Erythroblast (primary cell): ENCODE measurements around the gene PRKCE.
"Not testable (repeated sequence)": the region's sequence is repeated elsewhere in the genome, so short reads cannot be mapped to it uniquely, and the experiment has no call there.

ENCODE experiments used
- DNase-seq, 2 experiments: peaks; one replicate each; lab custom pipeline; 2025; lab: John Stamatoyannopoulos, UW
- GATA1 ChIP-seq: IDR thresholded peaks from 2 replicates; pipeline ENCODE4 v1.6.1; 2011; ENCODE audit warnings: low read depth, mild to moderate bottlenecking, control low read depth, low read length, moderate library complexity
- POLR2A ChIP-seq: IDR thresholded peaks from 2 replicates; pipeline ENCODE4 v1.6.1; 2011; ENCODE audit warnings: mild to moderate bottlenecking, low read length

The PRKCE gene

DNA sequence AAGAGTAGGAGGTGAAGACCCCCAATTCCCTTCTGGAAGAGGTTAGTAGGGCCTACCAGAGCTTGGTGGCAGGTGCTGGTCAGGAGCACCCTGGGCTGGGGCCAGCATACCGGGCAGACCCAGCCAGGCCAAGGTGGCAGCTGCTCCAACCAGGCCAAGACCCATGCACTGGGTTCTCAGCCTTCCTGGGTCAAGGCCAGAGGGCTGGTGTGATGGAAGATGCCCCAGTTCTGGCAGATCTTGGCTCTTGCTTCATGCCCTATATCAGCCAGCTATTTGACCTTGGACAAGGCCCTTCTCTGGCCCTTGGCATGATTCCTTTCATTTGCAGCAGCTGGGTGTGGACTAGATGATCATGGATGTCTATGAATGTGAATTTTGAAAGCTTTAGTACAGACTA is 57.7 kb downstream of the PRKCE start:
- no peak for TF ChIP-seq POLR2A
- no peak for TF ChIP-seq GATA1
- DNase-seq, result no peak

DNA sequence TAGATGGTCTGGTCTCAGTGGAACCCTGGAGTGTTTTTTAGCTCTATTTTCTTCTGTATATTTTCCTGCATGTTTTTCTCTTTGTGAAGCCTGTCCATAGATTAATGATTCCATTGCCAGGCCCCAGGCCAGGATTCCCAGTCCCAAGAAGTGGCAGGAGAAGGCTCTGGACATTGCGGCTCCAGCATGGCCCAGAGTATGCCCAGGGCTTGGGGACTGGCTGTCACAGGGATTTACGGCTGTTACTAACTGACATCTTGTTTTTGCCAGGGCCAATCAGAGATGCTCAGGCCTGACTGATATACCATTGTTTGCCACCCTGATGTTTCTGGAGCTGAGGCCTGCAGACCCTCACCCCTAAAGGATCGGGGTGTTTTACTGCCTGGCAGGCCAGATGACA is 59.0 kb downstream of the PRKCE start:
- TF ChIP-seq GATA1 (no peak), POLR2A (no peak)
- no peak for DNase-seq

DNA sequence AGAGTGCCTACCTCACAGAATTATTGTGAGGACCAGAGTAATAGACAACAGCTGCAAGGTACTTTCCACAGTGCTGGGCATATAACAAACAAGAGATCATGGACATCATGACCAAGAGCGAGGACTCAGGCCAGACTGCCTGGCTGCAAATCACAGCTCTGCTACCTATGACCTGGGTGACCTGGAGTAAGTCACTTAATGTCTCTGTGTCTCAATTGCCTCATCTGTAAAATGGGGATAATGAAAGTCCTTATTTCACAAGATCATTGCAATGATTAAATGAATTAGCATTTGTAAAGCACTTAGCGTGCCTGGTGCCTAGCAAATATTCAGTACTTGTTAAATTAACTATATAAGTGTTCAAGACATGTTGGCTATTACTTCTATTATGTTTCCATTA is 59.7 kb downstream of the PRKCE start:
- TF ChIP-seq GATA1, result no peak
- TF ChIP-seq POLR2A, result no peak
- DNase-seq, result no peak

DNA sequence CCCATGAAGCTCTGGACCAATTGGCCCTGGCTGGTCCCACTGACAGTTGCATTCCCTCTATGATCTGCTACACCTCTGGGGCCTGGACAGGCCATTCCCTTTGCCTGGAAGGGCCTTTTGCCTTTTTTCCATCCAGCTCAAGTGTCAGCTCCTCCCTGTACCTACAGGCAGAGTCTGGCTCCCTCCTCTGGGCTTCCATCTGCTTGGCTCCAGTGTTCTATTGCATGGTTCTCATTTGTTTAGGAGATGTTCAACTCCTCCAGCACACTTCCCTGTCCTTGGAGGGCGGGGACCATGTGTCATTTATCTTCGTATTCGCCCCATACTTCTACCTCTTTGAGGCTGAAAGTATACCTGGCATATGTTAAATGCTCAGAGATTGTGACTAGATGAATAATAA is 61.1 kb downstream of the PRKCE start:
- TF ChIP-seq GATA1 (no peak), POLR2A (no peak)
- no peak for DNase-seq

DNA sequence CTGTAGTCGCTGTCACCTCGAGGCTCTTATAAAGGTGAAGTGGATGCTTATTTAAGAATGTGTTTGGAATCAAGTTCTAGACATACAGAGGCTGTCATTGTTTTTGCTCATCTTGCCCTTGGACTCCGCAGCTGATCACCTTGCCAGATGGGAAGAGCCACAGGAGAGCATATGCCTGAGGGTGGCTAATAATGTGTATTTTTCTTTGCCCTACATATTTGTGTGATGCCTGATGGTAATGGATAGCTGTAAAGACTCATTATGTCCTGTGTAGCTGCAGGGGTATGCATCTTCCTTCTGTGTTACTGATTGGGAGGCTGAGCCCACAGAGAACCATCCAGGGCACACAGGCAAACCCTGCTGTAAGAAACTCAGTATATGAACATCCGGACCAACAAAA is 61.7 kb downstream of the PRKCE start:
- no peak for DNase-seq
- no peak for TF ChIP-seq GATA1
- TF ChIP-seq POLR2A, result no peak

DNA sequence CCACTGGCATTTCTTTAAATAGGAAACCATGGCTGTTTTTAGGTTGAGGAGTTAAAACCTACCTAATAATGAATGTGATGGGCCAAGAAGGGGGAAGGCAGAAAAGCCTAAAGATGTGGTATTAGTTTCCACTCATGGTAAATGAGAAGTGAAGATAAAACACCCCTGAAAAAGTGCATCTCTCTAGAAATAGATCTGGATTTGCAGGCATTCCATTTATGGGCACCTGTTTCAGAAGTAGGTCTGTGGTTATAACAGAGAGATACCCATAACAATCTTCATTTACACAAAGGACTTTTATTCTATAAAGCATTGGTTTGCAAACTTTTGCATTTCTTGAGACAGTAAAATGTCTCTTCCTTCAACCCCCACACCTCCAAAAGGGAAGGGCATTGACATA is 62.1 kb downstream of the PRKCE start:
- DNase-seq, result no peak
- TF ChIP-seq GATA1, result no peak
- TF ChIP-seq POLR2A, result no peak

DNA sequence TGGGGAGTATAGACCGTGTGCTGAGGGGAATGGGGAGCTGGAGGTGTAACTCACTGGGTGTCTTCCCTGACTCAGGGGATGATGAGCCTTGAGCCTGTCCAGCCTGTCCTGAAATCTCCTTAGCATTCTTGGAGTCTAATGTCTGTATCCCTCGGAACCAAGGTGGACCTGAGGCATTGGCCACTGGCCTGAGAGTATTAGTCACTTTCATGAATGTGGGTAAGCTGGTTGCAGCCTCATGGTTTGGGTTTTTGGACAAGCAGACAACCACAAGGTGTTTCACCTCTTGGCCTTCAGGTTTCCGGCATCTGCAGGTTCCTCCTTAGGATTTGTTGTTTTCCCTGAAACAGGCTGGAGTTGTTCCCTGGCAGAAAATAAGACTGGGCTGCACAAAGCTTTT is 63.2 kb downstream of the PRKCE start:
- no peak for DNase-seq
- TF ChIP-seq GATA1, result no peak
- TF ChIP-seq POLR2A, result no peak

DNA sequence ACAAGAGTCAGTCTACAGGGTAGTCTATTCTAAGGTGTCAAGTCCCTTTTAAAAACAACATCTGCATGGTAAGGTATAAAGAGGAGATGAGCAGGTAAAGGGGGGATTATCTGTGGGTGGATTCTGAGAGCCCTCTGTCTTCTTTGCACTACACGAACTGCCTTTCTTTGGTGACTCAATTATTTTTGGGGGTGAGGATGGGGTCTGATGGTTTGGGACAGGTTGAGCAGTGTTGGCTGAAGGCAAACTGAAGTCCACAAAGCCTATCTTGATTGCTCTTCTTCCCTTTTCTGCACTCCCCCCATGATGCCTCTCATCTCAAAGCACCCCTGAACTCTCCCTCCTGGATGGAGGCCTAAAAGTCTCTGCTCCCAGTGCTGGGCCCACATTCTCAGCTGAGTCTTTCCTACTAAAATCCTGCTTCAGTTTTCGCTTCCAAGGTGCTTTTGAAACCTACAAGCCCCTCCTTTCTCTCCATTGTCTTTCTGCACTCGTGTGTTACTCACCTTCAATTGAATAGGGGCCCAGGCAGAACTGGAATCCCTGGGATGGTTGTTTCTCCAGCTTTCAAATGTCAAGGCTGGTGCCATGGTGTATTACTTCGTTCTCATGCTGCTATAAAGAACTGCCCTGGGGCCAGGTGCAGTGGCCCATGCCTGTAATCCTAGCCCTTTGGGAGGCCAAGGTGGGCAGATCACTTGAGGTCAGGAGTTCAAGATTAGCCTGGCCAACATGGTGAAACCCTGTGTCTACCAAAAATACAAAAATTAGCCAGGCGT is 64.3 kb downstream of the PRKCE start:
- DNase-seq, result no peak
- TF ChIP-seq GATA1, result no peak
- no peak for TF ChIP-seq POLR2A

DNA sequence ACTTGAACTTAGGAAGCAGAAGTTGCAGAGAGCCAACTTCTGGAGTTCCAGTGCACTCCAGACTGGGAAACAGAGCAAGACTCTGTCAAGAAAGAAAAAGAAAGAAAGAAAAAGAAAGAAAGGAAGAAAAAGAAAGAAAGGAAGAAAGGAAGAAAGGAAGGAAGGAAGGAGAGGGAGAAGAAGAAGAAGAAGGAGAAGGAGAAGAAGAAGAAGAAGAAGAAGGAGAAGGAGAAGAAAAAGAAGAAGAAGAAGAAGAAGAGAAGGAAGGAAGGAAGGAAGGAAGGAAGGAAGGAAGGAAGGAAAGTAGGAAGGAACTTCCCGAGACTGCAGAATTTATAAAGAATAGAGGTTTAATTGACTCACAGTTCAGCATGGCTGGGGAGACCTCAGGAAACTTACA is 65.0 kb downstream of the PRKCE start:
- not testable (repeated sequence) for DNase-seq

DNA sequence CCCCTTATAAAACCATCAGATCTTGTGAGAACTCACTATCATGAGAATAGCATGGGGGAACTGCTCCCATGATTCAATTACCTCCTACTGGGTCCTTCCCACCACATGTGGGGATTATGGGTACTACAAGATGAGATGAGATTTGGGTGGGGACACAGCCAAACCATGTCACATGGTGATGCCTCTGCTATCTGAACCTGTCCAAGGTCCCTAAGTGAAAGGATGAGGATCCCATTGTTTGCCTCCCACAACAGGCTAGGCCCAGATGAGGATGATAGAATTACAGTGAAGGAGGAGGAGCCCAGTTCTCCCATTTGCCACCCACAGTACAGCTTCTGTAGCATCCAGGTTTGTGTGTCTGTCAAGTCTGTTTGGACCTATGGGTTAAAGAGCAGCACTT is 65.4 kb downstream of the PRKCE start:
- no peak for DNase-seq
- TF ChIP-seq POLR2A (no peak), GATA1 (no peak)

DNA sequence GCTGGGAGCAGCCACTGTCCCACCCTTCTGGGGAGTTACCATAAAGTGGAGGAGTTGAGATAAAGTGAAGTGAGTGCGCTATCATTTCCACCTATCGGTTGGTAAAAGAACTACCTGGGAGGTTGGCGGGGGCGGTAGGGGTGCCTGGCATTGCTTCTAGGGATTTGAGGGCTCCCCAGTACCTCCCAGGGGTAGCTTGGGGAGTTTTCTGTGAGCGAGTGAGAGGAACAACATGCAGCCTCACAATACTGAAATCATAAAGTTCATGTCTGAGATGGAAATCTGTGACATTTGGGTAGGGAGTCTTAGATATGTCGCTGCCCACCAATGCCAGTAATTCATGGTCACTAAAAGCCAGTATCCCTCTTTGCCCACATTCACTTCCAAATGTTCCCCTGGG is 68.7 kb downstream of the PRKCE start:
- TF ChIP-seq GATA1 (no peak), POLR2A (no peak)
- no peak for DNase-seq

DNA sequence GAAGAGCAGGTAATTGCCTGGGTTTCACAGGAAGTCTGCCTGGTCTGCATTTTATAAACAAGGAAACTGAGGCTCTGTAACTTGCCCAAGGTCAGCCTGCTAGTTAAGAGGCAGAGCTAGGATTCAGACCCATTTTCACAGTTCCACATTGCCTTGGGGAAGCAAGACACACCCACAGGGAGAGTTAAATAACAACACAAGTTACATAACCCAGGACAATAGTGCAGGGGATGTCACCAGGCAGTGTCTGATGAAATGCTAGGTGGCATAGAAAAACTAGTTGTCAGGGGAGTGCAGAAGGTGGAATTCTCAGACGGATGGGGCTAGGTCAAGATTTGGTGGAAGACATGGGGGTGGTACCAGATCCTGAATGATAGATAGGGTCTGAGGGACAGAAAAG is 69.7 kb downstream of the PRKCE start:
- DNase-seq, result no peak
- no peak for TF ChIP-seq GATA1
- TF ChIP-seq POLR2A, result no peak

DNA sequence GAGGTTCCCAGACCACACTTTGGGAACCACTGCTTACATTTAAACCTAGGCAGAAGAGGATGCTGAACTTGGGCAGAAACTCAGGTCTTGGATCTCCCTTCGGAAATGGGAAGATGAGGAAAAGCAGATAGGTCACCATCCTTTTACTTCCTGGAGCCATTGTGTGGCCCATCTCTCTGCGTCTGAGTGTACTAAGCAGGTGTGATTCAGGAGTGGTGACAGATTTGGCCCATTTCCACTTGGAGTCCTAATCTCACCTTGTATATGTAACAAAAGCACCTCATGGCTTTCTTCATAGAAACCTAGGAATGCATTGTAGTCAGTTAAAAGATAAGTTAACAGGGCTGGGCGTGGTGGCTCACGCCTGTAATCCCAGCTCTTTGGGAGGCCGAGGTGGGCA is 71.0 kb downstream of the PRKCE start:
- TF ChIP-seq GATA1, result no peak
- no peak for TF ChIP-seq POLR2A
- DNase-seq, result no peak

DNA sequence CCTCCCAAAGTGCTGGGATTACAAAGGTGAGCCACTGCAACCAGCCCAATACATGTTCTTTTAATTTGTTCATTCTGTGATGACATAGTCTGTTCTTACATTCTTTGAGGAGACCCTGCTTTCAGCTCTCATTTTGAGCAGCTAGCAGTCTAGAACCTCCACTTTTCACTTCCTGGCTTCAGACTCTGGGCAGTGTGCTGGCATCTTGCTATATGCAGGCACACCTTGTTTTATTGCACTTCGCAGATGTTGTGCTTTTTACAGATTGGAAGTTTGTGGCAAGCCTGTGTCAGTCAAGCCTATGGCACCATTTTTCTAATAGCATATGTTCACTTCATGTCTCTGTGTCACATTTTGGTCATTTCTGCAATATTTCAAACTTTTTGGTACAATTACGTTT is 72.4 kb downstream of the PRKCE start:
- no peak for DNase-seq
- TF ChIP-seq GATA1 (no peak), POLR2A (no peak)

DNA sequence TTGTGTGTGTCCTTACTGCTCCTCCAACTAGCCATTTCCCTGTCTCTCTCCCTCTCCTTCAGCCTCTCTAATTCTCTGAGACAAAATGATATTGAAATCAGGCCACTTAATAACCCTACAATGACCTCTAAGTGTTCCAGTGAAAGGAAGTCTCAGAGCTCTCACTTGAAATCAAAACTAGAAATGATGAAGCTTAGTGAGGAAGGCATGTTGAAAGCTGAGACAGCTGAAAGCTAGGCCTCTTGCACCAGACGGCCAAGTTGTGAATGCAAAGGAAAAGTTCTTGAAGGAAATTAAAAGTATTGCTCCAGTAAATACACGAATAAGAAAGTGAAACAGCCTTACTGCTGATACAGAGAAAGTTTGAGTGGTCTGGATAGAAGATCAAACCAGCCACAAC is 72.9 kb downstream of the PRKCE start:
- no peak for DNase-seq

More for the DNA sequence above, 72.9 kb downstream of the PRKCE start:
- TF ChIP-seq GATA1, result no peak
